Pons (tissue), 1 donor: ENCODE measurements around the gene ALOX12.
"Not testable (repeated sequence)": the region's sequence is repeated elsewhere in the genome, so short reads cannot be mapped to it uniquely, and the experiment has no call there.

ENCODE experiments used
- DNase-seq: peaks from one replicate; pipeline ENCODE4 v3.0.0-alpha.2; 2016; ENCODE audit warnings: low spot score

The ALOX12 gene

GRCh38 chr17:7046127-7046724 is 50.4 kb downstream of the ALOX12 start:
- DNase-seq: no peak

GRCh38 chr17:7046725-7047397 is 51.0 kb downstream of the ALOX12 start:
- not testable (repeated sequence) for DNase-seq

- no peak for DNase-seq
Measured at GRCh38 chr17:7047566-7047965, 51.7 kb downstream of the ALOX12 start.

DNA sequence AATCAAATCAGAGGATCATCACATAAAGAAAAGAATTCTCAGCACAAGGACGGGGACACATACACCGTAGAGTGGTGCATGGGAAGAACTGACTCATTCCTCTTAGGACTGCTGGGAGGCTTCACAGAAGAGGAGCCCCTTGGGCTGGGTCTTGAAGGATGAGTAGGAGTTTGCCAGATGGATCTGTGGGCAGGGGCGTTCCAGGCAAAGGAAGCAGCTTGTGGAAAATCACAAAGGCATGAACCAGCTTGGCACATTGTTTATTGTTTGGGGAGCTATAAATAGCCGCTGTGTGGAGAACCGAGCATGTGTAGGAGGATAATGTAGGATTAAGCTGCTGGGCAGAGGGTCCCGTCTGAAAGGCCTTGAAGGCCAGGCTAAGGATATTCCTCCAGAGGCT is 53.1 kb downstream of the ALOX12 start:
- DNase-seq: no peak

DNA sequence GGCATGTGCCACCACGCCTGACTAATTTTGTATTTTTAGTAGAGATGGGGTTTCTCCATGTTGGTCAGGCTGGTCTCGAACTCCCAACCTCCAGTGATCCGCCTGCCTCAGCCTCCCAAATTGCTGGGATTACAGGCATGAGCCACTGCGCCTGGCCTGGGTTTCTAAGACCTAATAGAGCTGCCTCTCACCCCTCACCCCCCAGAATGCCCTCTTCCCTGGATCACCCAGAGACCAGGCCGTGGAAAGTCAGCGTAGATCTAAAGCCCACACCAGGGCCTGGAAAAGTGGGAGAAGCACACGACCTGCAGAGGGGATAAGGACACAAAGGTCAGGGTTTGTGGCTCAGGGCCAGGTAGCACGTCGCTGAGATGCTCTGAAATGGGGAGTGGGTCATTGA is 54.7 kb downstream of the ALOX12 start:
- not testable (repeated sequence) for DNase-seq

GRCh38 chr17:7056386-7056785 is 60.5 kb downstream of the ALOX12 start:
- no peak for DNase-seq

- no peak for DNase-seq
Measured at GRCh38 chr17:7058831-7059447, 63.1 kb downstream of the ALOX12 start.
